Measurements from ENCODE around the gene ZDHHC4.

ZDHHC4 gene

GRCh38 chr7:6589829-6590644 is 12.8 kb downstream of the ZDHHC4 start, which contains the start of gene INTS15:
Gene INTS15 (plus strand): TSS chr7:6590021. CDS start chr7:6590284, 263 bp downstream.
- Histone ChIP-seq H3K36me3 (ENCODE audit: control insufficient read depth in 4 of 4, insufficient read depth in 4 of 4, low read length in 3 of 4) (peaks cover 5 to 48% (median 33%) of the 10 kb centered on the region in 4 experiments), H3K27ac (ENCODE audit: insufficient read depth in 1 of 2, low read depth in 1 of 2, low read length in 2 of 2, poor library complexity in 1 of 2, severe bottlenecking in 2 of 2) (peak within 1 kb of the TSS; percentile 33 to 77), H3K9me3 (ENCODE audit: control extremely low read depth in 1 of 5, control insufficient read depth in 4 of 5, insufficient read depth in 2 of 5, low read depth in 1 of 5, low read length in 4 of 5) (no peaks in the 10 kb centered on the region), H3K4me1 (ENCODE audit: control extremely low read depth in 1 of 4, control insufficient read depth in 4 of 4, insufficient read depth in 4 of 4, low read length in 3 of 4) (peaks cover 0 to 16% (median 11%) of the 10 kb centered on the region in 4 experiments), H3K4me3 (ENCODE audit: control insufficient read depth in 1 of 7, extremely low read depth in 1 of 7, insufficient read depth in 4 of 7, low read depth in 2 of 7, low read length in 6 of 7) (peak within 1 kb of the TSS; percentile 78 to 97 (median 90)), H3K27me3 (replicated peaks in 2 of 5; ENCODE audit: control insufficient read depth in 4 of 5, insufficient read depth in 5 of 5, low read length in 4 of 5) (no peaks in the 10 kb centered on the region)
- 0% methylated on average over 79 of the region's 107 CpGs for WGBS (ENCODE audit: insufficient coverage)
- POLR2A ChIA-PET: interaction anchor here (0.6 to 1.1 kb wide), 3 partner anchors 12 to 74 kb away, joined by 3 to 4 read pairs (median 3); no protein-coding TSS in a partner anchor
- peak; percentile 84 to 93 (median 90) for DNase-seq
- CTCF ChIA-PET: interaction anchor here (0.8 to 3.3 kb wide), 6 partner anchors 10 to 74 kb away, joined by 3 to 19 read pairs (median 9); partner anchors contain the start of gene ZDHHC4

- 26% methylated on average over 8 of the region's 10 CpGs for WGBS (ENCODE audit: insufficient coverage)
Observed at GRCh38 chr7:6590645-6591110, 13.4 kb downstream of the ZDHHC4 start.

GRCh38 chr7:6600093-6600492 is 22.8 kb downstream of the ZDHHC4 start:
- Histone ChIP-seq H3K36me3 (ENCODE audit: control insufficient read depth in 4 of 4, insufficient read depth in 4 of 4, low read length in 3 of 4) (peaks cover 0 to 84% (median 51%) of the 10 kb centered on the region in 4 experiments), H3K4me3 (ENCODE audit: control insufficient read depth in 1 of 7, extremely low read depth in 1 of 7, insufficient read depth in 4 of 7, low read depth in 2 of 7, low read length in 6 of 7) (no peak overlapping the region), H3K27ac (ENCODE audit: insufficient read depth in 1 of 2, low read depth in 1 of 2, low read length in 2 of 2, poor library complexity in 1 of 2, severe bottlenecking in 2 of 2) (no peak overlapping the region), H3K4me1 (ENCODE audit: control extremely low read depth in 1 of 4, control insufficient read depth in 4 of 4, insufficient read depth in 4 of 4, low read length in 3 of 4) (no peaks in the 10 kb centered on the region), H3K27me3 (replicated peaks in 2 of 5; ENCODE audit: control insufficient read depth in 4 of 5, insufficient read depth in 5 of 5, low read length in 4 of 5) (no peaks in the 10 kb centered on the region), H3K9me3 (ENCODE audit: control extremely low read depth in 1 of 5, control insufficient read depth in 4 of 5, insufficient read depth in 2 of 5, low read depth in 1 of 5, low read length in 4 of 5) (no peaks in the 10 kb centered on the region)
- ChIA-PET POLR2A (no interaction called here), CTCF (interaction anchor here (0.9 to 2.2 kb wide), 5 partner anchors 10 to 84 kb away, joined by 4 to 9 read pairs (median 6); partner anchors contain the start of gene INTS15)
- DNase-seq: no peak
- WGBS (ENCODE audit: insufficient coverage): 97% methylated on average over 14 of the region's 15 CpGs

More at GRCh38 chr7:6590645-6591110, 13.4 kb downstream of the ZDHHC4 start:
- ChIA-PET POLR2A (no interaction called here), CTCF (interaction anchor here (0.8 to 3.3 kb wide), 6 partner anchors 10 to 74 kb away, joined by 3 to 19 read pairs (median 9); partner anchors contain the start of gene ZDHHC4)
- Histone ChIP-seq H3K27me3 (replicated peaks in 2 of 5; ENCODE audit: control insufficient read depth in 4 of 5, insufficient read depth in 5 of 5, low read length in 4 of 5) (no peaks in the 10 kb centered on the region), H3K4me1 (ENCODE audit: control extremely low read depth in 1 of 4, control insufficient read depth in 4 of 4, insufficient read depth in 4 of 4, low read length in 3 of 4) (peaks cover 0 to 16% (median 11%) of the 10 kb centered on the region in 4 experiments), H3K4me3 (ENCODE audit: control insufficient read depth in 1 of 7, extremely low read depth in 1 of 7, insufficient read depth in 4 of 7, low read depth in 2 of 7, low read length in 6 of 7) (peak overlapping the region; percentile 78 to 97 (median 90)), H3K9me3 (ENCODE audit: control extremely low read depth in 1 of 5, control insufficient read depth in 4 of 5, insufficient read depth in 2 of 5, low read depth in 1 of 5, low read length in 4 of 5) (no peaks in the 10 kb centered on the region), H3K27ac (ENCODE audit: insufficient read depth in 1 of 2, low read depth in 1 of 2, low read length in 2 of 2, poor library complexity in 1 of 2, severe bottlenecking in 2 of 2) (peak overlapping the region in 1 of 2 experiments; percentile 77), H3K36me3 (ENCODE audit: control insufficient read depth in 4 of 4, insufficient read depth in 4 of 4, low read length in 3 of 4) (peaks cover 5 to 48% (median 35%) of the 10 kb centered on the region in 4 experiments)
- no peak for DNase-seq

GRCh38 chr7:6604458-6604857 is 27.2 kb downstream of the ZDHHC4 start:
- Histone ChIP-seq H3K27ac (ENCODE audit: insufficient read depth in 1 of 2, low read depth in 1 of 2, low read length in 2 of 2, poor library complexity in 1 of 2, severe bottlenecking in 2 of 2) (no peak overlapping the region), H3K4me3 (ENCODE audit: control insufficient read depth in 1 of 7, extremely low read depth in 1 of 7, insufficient read depth in 4 of 7, low read depth in 2 of 7, low read length in 6 of 7) (no peak overlapping the region), H3K9me3 (ENCODE audit: control extremely low read depth in 1 of 5, control insufficient read depth in 4 of 5, insufficient read depth in 2 of 5, low read depth in 1 of 5, low read length in 4 of 5) (no peaks in the 10 kb centered on the region), H3K36me3 (ENCODE audit: control insufficient read depth in 4 of 4, insufficient read depth in 4 of 4, low read length in 3 of 4) (peaks cover 5 to 68% (median 38%) of the 10 kb centered on the region in 4 experiments), H3K27me3 (replicated peaks in 2 of 5; ENCODE audit: control insufficient read depth in 4 of 5, insufficient read depth in 5 of 5, low read length in 4 of 5) (no peaks in the 10 kb centered on the region), H3K4me1 (ENCODE audit: control extremely low read depth in 1 of 4, control insufficient read depth in 4 of 4, insufficient read depth in 4 of 4, low read length in 3 of 4) (no peaks in the 10 kb centered on the region)
- 94% methylated on average over 10 of the region's 10 CpGs for WGBS (ENCODE audit: insufficient coverage)
- CTCF ChIA-PET: interaction anchor here (1.6 kb wide), 1 partner anchor 36 kb away, joined by 3 read pairs; no protein-coding TSS in a partner anchor
- POLR2A ChIA-PET: no interaction called here
- no peak for DNase-seq

- no peak overlapping the region for H3K27ac ChIP-seq (ENCODE audit: insufficient read depth in 1 of 2, low read depth in 1 of 2, low read length in 2 of 2, poor library complexity in 1 of 2, severe bottlenecking in 2 of 2)
- H3K4me3 ChIP-seq (ENCODE audit: control insufficient read depth in 1 of 7, extremely low read depth in 1 of 7, insufficient read depth in 4 of 7, low read depth in 2 of 7, low read length in 6 of 7): no peak overlapping the region
- 98% methylated on average over 28 of the region's 36 CpGs for WGBS (ENCODE audit: insufficient coverage)
- DNase-seq: no peak
- H3K9me3 ChIP-seq (ENCODE audit: control extremely low read depth in 1 of 5, control insufficient read depth in 4 of 5, insufficient read depth in 2 of 5, low read depth in 1 of 5, low read length in 4 of 5): no peaks in the 10 kb centered on the region
- ChIA-PET CTCF (no interaction called here), POLR2A (interaction anchor here (0.6 kb wide), 1 partner anchor 11 kb away, joined by 3 read pairs; no protein-coding TSS in a partner anchor)
- peaks cover 5 to 50% (median 30%) of the 10 kb centered on the region in 4 experiments for H3K36me3 ChIP-seq (ENCODE audit: control insufficient read depth in 4 of 4, insufficient read depth in 4 of 4, low read length in 3 of 4)
- no peaks in the 10 kb centered on the region for H3K4me1 ChIP-seq (ENCODE audit: control extremely low read depth in 1 of 4, control insufficient read depth in 4 of 4, insufficient read depth in 4 of 4, low read length in 3 of 4)
- H3K27me3 ChIP-seq (replicated peaks in 2 of 5; ENCODE audit: control insufficient read depth in 4 of 5, insufficient read depth in 5 of 5, low read length in 4 of 5): no peaks in the 10 kb centered on the region
Observed at GRCh38 chr7:6606866-6607583, 29.8 kb downstream of the ZDHHC4 start.

- Histone ChIP-seq H3K27ac (ENCODE audit: insufficient read depth in 1 of 2, low read depth in 1 of 2, low read length in 2 of 2, poor library complexity in 1 of 2, severe bottlenecking in 2 of 2) (no peak overlapping the region), H3K4me1 (ENCODE audit: control extremely low read depth in 1 of 4, control insufficient read depth in 4 of 4, insufficient read depth in 4 of 4, low read length in 3 of 4) (no peaks in the 10 kb centered on the region), H3K4me3 (ENCODE audit: control insufficient read depth in 1 of 7, extremely low read depth in 1 of 7, insufficient read depth in 4 of 7, low read depth in 2 of 7, low read length in 6 of 7) (no peak overlapping the region), H3K36me3 (ENCODE audit: control insufficient read depth in 4 of 4, insufficient read depth in 4 of 4, low read length in 3 of 4) (peaks cover 5 to 44% (median 24%) of the 10 kb centered on the region in 4 experiments), H3K27me3 (replicated peaks in 2 of 5; ENCODE audit: control insufficient read depth in 4 of 5, insufficient read depth in 5 of 5, low read length in 4 of 5) (no peaks in the 10 kb centered on the region), H3K9me3 (ENCODE audit: control extremely low read depth in 1 of 5, control insufficient read depth in 4 of 5, insufficient read depth in 2 of 5, low read depth in 1 of 5, low read length in 4 of 5) (no peaks in the 10 kb centered on the region)
- 97% methylated on average over 28 of the region's 38 CpGs for WGBS (ENCODE audit: insufficient coverage)
- DNase-seq: no peak
- ChIA-PET CTCF (no interaction called here), POLR2A (interaction anchor here (0.6 kb wide), 1 partner anchor 10 kb away, joined by 3 read pairs; no protein-coding TSS in a partner anchor)
Observed at GRCh38 chr7:6607651-6608051, 30.4 kb downstream of the ZDHHC4 start.
